H9 (cell line): Measurements from ENCODE around the gene RYR3. TPM values are rescaled to one million over a fixed set of nuclear protein-coding genes. Genes with fewer than 3 reads are reported as not detected.
A peak's percentile ranks its signal among the peaks of the same experiment; 100 is the strongest.

Experiments used
- DNase-seq: peaks from one replicate; pipeline ENCODE4 v3.0.0-alpha.2; 2017
- H2AFZ ChIP-seq: one replicate; pipeline ENCODE4 v1.6.1; 2013; ENCODE audit warnings: mild to moderate bottlenecking, low read length, control low read depth, moderate library complexity
- H2AK5ac ChIP-seq: 2 replicates; pipeline ENCODE4 v1.6.1; 2013; ENCODE audit warnings: low read length, control low read depth, mixed read lengths; ENCODE audit not compliant: insufficient read length
- H2BK120ac ChIP-seq: one replicate; pipeline ENCODE4 v1.6.1; 2013; ENCODE audit warnings: low read depth, mild to moderate bottlenecking, low read length, control low read depth, inconsistent platforms; ENCODE audit not compliant: poor library complexity, severe bottlenecking
- H2BK12ac ChIP-seq: 2 replicates; pipeline ENCODE4 v1.6.1; 2013; ENCODE audit warnings: low read length, control low read depth, mixed read lengths, low read depth; ENCODE audit not compliant: insufficient read length
- H2BK15ac ChIP-seq: 2 replicates; pipeline ENCODE4 v1.6.1; 2013; ENCODE audit warnings: low read depth, low read length, control low read depth
- H2BK20ac ChIP-seq: one replicate; pipeline ENCODE4 v1.6.1; 2013; ENCODE audit warnings: low read depth, mild to moderate bottlenecking, low read length, control low read depth, inconsistent platforms; ENCODE audit not compliant: poor library complexity, severe bottlenecking
- H2BK5ac ChIP-seq: 2 replicates; pipeline ENCODE4 v1.6.1; 2013; ENCODE audit warnings: low read length, control low read depth, mixed read lengths; ENCODE audit not compliant: insufficient read length
- H3K14ac ChIP-seq: 2 replicates; pipeline ENCODE4 v1.6.1; 2013; ENCODE audit warnings: low read length, control low read depth; ENCODE audit not compliant: insufficient read depth
- H3K18ac ChIP-seq: 2 replicates; pipeline ENCODE4 v1.6.1; 2013; ENCODE audit warnings: low read depth, mild to moderate bottlenecking, mixed read lengths, low read length, control low read depth; ENCODE audit not compliant: insufficient read length
- H3K23ac ChIP-seq: 2 replicates; pipeline ENCODE4 v1.6.1; 2013; ENCODE audit warnings: low read length, control low read depth, mixed read lengths, low read depth; ENCODE audit not compliant: insufficient read length
- H3K23me2 ChIP-seq: 2 replicates; pipeline ENCODE4 v1.6.1; 2013; ENCODE audit warnings: low read depth, mild to moderate bottlenecking, mixed read lengths, low read length, control low read depth; ENCODE audit not compliant: insufficient read length, poor library complexity, severe bottlenecking
- H3K27ac ChIP-seq: 2 replicates; pipeline ENCODE4 v1.5.1; 2013; ENCODE audit warnings: low read length, control low read depth, mixed read lengths, low read depth; ENCODE audit not compliant: insufficient read length
- H3K27me3 ChIP-seq: 2 replicates; pipeline ENCODE4 v1.6.1; 2013; ENCODE audit warnings: low read length, control low read depth, inconsistent platforms; ENCODE audit not compliant: insufficient read depth
- H3K4ac ChIP-seq: 2 replicates; pipeline ENCODE4 v1.6.1; 2013; ENCODE audit warnings: low read depth, mild to moderate bottlenecking, control low read depth, inconsistent platforms, low read length, moderate library complexity
- H3K4me1 ChIP-seq: 2 replicates; pipeline ENCODE4 v1.6.1; 2013; ENCODE audit warnings: low read length, control low read depth, inconsistent platforms; ENCODE audit not compliant: insufficient read depth
- H3K4me2 ChIP-seq: 2 replicates; pipeline ENCODE4 v1.6.1; 2013; ENCODE audit warnings: low read length, control low read depth, mixed read lengths; ENCODE audit not compliant: insufficient read length, insufficient read depth
- H3K56ac ChIP-seq: 2 replicates; pipeline ENCODE4 v1.6.1; 2013; ENCODE audit warnings: low read depth, mild to moderate bottlenecking, mixed read lengths, low read length, control low read depth; ENCODE audit not compliant: insufficient read length
- H3K79me1 ChIP-seq: 2 replicates; pipeline ENCODE4 v1.6.1; 2013; ENCODE audit warnings: low read depth, mild to moderate bottlenecking, moderate library complexity, low read length, control low read depth, inconsistent platforms; ENCODE audit not compliant: insufficient read depth, poor library complexity, severe bottlenecking
- H3K79me2 ChIP-seq: 2 replicates; pipeline ENCODE4 v1.6.1; 2013; ENCODE audit warnings: low read length, control low read depth, inconsistent platforms; ENCODE audit not compliant: insufficient read depth
- H3K9ac ChIP-seq: 2 replicates; pipeline ENCODE4 v1.6.1; 2013; ENCODE audit warnings: low read length, control low read depth, mixed read lengths; ENCODE audit not compliant: insufficient read length; ENCODE audit errors: extremely low read depth
- H3K9me3 ChIP-seq: one replicate; pipeline ENCODE4 v1.6.1; 2013; ENCODE audit warnings: low read depth, low read length, inconsistent platforms; ENCODE audit not compliant: control insufficient read depth
- H3T11ph ChIP-seq: one replicate; pipeline ENCODE4 v1.6.1; 2013; ENCODE audit warnings: mild to moderate bottlenecking, low read length, control low read depth, inconsistent platforms
- H4K20me1 ChIP-seq: one replicate; pipeline ENCODE4 v1.6.1; 2013; ENCODE audit not compliant: control insufficient read depth, insufficient read length, insufficient read depth
- H4K5ac ChIP-seq: 2 replicates; pipeline ENCODE4 v1.6.1; 2013; ENCODE audit warnings: low read depth, mild to moderate bottlenecking, mixed read lengths, low read length, control low read depth; ENCODE audit not compliant: insufficient read length
- H4K8ac ChIP-seq: replicated peaks from 2 replicates; pipeline ENCODE4 v1.6.1; 2013; ENCODE audit warnings: low read length, control low read depth, mixed read lengths, low read depth; ENCODE audit not compliant: insufficient read length
- H4K91ac ChIP-seq: 2 replicates; pipeline ENCODE4 v1.6.1; 2013; ENCODE audit warnings: low read depth, mild to moderate bottlenecking, moderate library complexity, mixed read lengths, low read length, control low read depth; ENCODE audit not compliant: insufficient read length
- H3K27ac Mint-ChIP-seq, 3 experiments: 2 replicates in 2 of 3; 3 replicates in 1 of 3; pipeline ENCODE4 v1.8.0; 2020 to 2021; ENCODE audit warnings: mixed read lengths in 3 of 3, mild to moderate bottlenecking in 1 of 3, moderate library complexity in 1 of 3
- H3K27me3 Mint-ChIP-seq: 2 replicates; pipeline ENCODE4 v1.8.0; 2021; ENCODE audit warnings: low read depth, mild to moderate bottlenecking, moderate library complexity, mixed read lengths
- H3K36me3 Mint-ChIP-seq, 3 experiments: 2 replicates in 2 of 3; 3 replicates in 1 of 3; pipeline ENCODE4 v1.8.0; 2020 to 2021; ENCODE audit warnings: low read depth in 3 of 3, mixed read lengths in 3 of 3; ENCODE audit not compliant: insufficient read depth in 1 of 3
- H3K4me1 Mint-ChIP-seq, 2 experiments: 2 replicates each; pipeline ENCODE4 v1.8.0; 2020; ENCODE audit warnings: mixed read lengths in 2 of 2
- H3K4me3 Mint-ChIP-seq, 2 experiments: 2 replicates in 1 of 2; 3 replicates in 1 of 2; pipeline ENCODE4 v1.8.0; 2020 to 2021; ENCODE audit warnings: mild to moderate bottlenecking in 2 of 2, mixed read lengths in 2 of 2, moderate library complexity in 1 of 2
- H3K9me3 Mint-ChIP-seq, 2 experiments: 2 replicates in 1 of 2; 3 replicates in 1 of 2; pipeline ENCODE4 v1.8.0; 2020; ENCODE audit warnings: mild to moderate bottlenecking in 2 of 2, mixed read lengths in 2 of 2, moderate library complexity in 1 of 2
- CTCF ChIP-seq: fragments of 200-600 bp; sonication (generic); conservative IDR thresholded peaks from 3 replicates; pipeline ENCODE4 v1.8.0; 2021; ENCODE audit warnings: antibody characterized with exemption, mild to moderate bottlenecking
- WGBS: extraction: QIAGEN DNeasy Blood & Tissue Kit; methylation state at CpG from one replicate; pipeline ENCODE4 v1.1.7; 2013; ENCODE audit warnings: missing lambda C conversion rate, low lambda C conversion rate, mixed read lengths; ENCODE audit not compliant: insufficient read length; ENCODE audit errors: extremely low coverage; 5-methylcytosine and 5-hydroxymethylcytosine counted together
- total RNA-seq: library from RNA; stranded (reverse); gene quantifications from 2 replicates; pipeline ENCODE4 v1.2.1, GENCODE V29; 2021

Gene RYR3
- total RNA-seq, 1 experiment from 2014 or later: 0.85 TPM

GRCh38 chr15:33768670-33769190, 458.0 kb downstream of the RYR3 start:
- Histone ChIP-seq H3K23me2 (no peaks in the 10 kb centered on the region), H3K27ac (no peak overlapping the region), H3K79me2 (no peaks in the 10 kb centered on the region), H2AK5ac (no peak overlapping the region), H3K23ac (no peak overlapping the region), H2BK5ac (no peak overlapping the region), H4K8ac (no peak overlapping the region), H3K4me2 (no peak overlapping the region), H3K4me1 (no peaks in the 10 kb centered on the region), H3K9me3 (no peaks in the 10 kb centered on the region), H3K27me3 (no peaks in the 10 kb centered on the region), H2BK12ac (no peak overlapping the region), H2BK15ac (no peak overlapping the region), H3K14ac (no peak overlapping the region), H3T11ph (no peak overlapping the region), H3K18ac (no peak overlapping the region), H2BK120ac (no peak overlapping the region), H3K4ac (no peak overlapping the region), H2AFZ (no peak overlapping the region), H3K79me1 (no peaks in the 10 kb centered on the region), H3K56ac (no peak overlapping the region), H4K20me1 (no peaks in the 10 kb centered on the region), H4K91ac (no peak overlapping the region), H4K5ac (no peak overlapping the region), H2BK20ac (no peak overlapping the region), H3K9ac (no peak overlapping the region)
- Mint-ChIP-seq H3K4me1 (peaks cover 2 to 3% of the 10 kb centered on the region in 2 experiments; a peak in 3 of 4 replicates), H3K27ac (peak overlapping the region in 1 of 3 experiments; percentile 4; a peak in 1 of 7 replicates), H3K27me3 (no peaks in the 10 kb centered on the region), H3K9me3 (no peaks in the 10 kb centered on the region), H3K36me3 (no peaks in the 10 kb centered on the region), H3K4me3 (no peak overlapping the region)
- TF ChIP-seq CTCF: no peak
- no peak for DNase-seq
- WGBS: no CpG with 5 or more reads among the region's 6 CpGs
